CD4-positive, CD25-positive, alpha-beta regulatory T cell (primary cell): ENCODE results near the gene GRPEL1. TPM values are rescaled to one million over a fixed set of nuclear protein-coding genes. Genes with fewer than 3 reads are reported as not detected.

Source experiments
- ATAC-seq, 2 donors: fragments of 150-1000 bp; cut with Tn5 transposase; one replicate each; pipeline ENCODE4 v1.10.0; 2021; ENCODE audit warnings: low read depth in 2 of 2, moderate number of reproducible peaks in 2 of 2, moderate library complexity in 1 of 2
- DNase-seq, 3 donors: peaks; one replicate each; pipeline versions ENCODE4 v3.0.0 to v3.0.0-alpha.2; 2012 to 2022; ENCODE audit warnings: mixed read lengths in 1 of 3
- H3K27ac ChIP-seq: one replicate; pipeline ENCODE4 v1.7.0; 2013; ENCODE audit warnings: mild to moderate bottlenecking, low read length; ENCODE audit not compliant: insufficient read depth, poor library complexity, severe bottlenecking
- H3K27me3 ChIP-seq: one replicate; pipeline ENCODE4 v1.7.0; 2013; ENCODE audit warnings: low read length; ENCODE audit not compliant: control insufficient read depth, insufficient read depth
- H3K36me3 ChIP-seq: one replicate; pipeline ENCODE4 v1.7.0; 2013; ENCODE audit warnings: mild to moderate bottlenecking, low read length, moderate library complexity; ENCODE audit not compliant: control insufficient read depth, insufficient read depth
- H3K4me1 ChIP-seq: 2 replicates; pipeline ENCODE4 v1.7.0; 2013; ENCODE audit warnings: mild to moderate bottlenecking, low read length; ENCODE audit not compliant: insufficient read depth, control insufficient read depth, poor library complexity, severe bottlenecking
- H3K4me3 ChIP-seq: one replicate; pipeline ENCODE4 v1.7.0; 2013; ENCODE audit warnings: low read depth, mild to moderate bottlenecking, low read length, moderate library complexity
- H3K9me3 ChIP-seq, 2 experiments: 1 replicate in 1 of 2; 2 replicates in 1 of 2; pipeline ENCODE4 v1.7.0; 2013; ENCODE audit warnings: low read length in 2 of 2, mild to moderate bottlenecking in 1 of 2, moderate library complexity in 1 of 2; ENCODE audit not compliant: control insufficient read depth in 2 of 2
- H3K27ac Mint-ChIP-seq, 3 donors: one replicate each; pipeline ENCODE4 v1.8.0; 2020 to 2022; ENCODE audit warnings: mild to moderate bottlenecking in 3 of 3, mixed read lengths in 3 of 3, moderate library complexity in 2 of 3
- H3K27me3 Mint-ChIP-seq: one replicate; pipeline ENCODE4 v1.8.0; 2022; ENCODE audit warnings: mild to moderate bottlenecking, mixed read lengths
- H3K36me3 Mint-ChIP-seq: one replicate; pipeline ENCODE4 v1.8.0; 2020; ENCODE audit warnings: mixed read lengths
- H3K4me1 Mint-ChIP-seq, 4 donors: one replicate each; pipeline ENCODE4 v1.8.0; 2020 to 2022; ENCODE audit warnings: mixed read lengths in 4 of 4, mild to moderate bottlenecking in 1 of 4
- H3K4me3 Mint-ChIP-seq, 4 donors: one replicate each; pipeline ENCODE4 v1.8.0; 2020 to 2022; ENCODE audit warnings: mild to moderate bottlenecking in 4 of 4, mixed read lengths in 4 of 4, moderate library complexity in 3 of 4
- H3K9me3 Mint-ChIP-seq, 7 donors: one replicate each; pipeline ENCODE4 v1.8.0; 2020 to 2022; ENCODE audit warnings: mixed read lengths in 7 of 7, mild to moderate bottlenecking in 3 of 7, moderate library complexity in 2 of 7
- polyA plus RNA-seq, 4 donors: library from polyadenylated mRNA; unstranded; fragments of 300-500 nt; fragmentation: Illumina TruSeq; gene quantifications; one replicate each; pipeline ENCODE4 v1.2.3, GENCODE V29; 2021
- total RNA-seq: library from RNA; stranded (reverse); gene quantifications from one replicate; pipeline ENCODE4 v1.2.3, GENCODE V29; 2022

The GRPEL1 gene
- total and polyA plus RNA-seq, 5 donors from 2014 or later: 43.6 to 62.4 (median 50.5) TPM

GRCh38 chr4:7076696-7077082 lies 8.8 kb upstream of the GRPEL1 start:
- Mint-ChIP-seq H3K27ac (no peak overlapping the region), H3K36me3 (no peaks in the 10 kb centered on the region), H3K4me1 (no peaks in the 10 kb centered on the region), H3K9me3 (peaks cover 0 to 3% (median 0%) of the 10 kb centered on the region in 7 donors), H3K4me3 (no peak overlapping the region), H3K27me3 (peaks cover 26% of the 10 kb centered on the region)
- H3K9me3 ChIP-seq: no peaks in the 10 kb centered on the region
- no peak overlapping the region for H3K27ac ChIP-seq
- H3K36me3 ChIP-seq: no peaks in the 10 kb centered on the region
- no peak overlapping the region for H3K4me3 ChIP-seq
- no peak for ATAC-seq
- H3K4me1 ChIP-seq: no peaks in the 10 kb centered on the region
- DNase-seq: no peak
- H3K27me3 ChIP-seq: no peaks in the 10 kb centered on the region

DNA sequence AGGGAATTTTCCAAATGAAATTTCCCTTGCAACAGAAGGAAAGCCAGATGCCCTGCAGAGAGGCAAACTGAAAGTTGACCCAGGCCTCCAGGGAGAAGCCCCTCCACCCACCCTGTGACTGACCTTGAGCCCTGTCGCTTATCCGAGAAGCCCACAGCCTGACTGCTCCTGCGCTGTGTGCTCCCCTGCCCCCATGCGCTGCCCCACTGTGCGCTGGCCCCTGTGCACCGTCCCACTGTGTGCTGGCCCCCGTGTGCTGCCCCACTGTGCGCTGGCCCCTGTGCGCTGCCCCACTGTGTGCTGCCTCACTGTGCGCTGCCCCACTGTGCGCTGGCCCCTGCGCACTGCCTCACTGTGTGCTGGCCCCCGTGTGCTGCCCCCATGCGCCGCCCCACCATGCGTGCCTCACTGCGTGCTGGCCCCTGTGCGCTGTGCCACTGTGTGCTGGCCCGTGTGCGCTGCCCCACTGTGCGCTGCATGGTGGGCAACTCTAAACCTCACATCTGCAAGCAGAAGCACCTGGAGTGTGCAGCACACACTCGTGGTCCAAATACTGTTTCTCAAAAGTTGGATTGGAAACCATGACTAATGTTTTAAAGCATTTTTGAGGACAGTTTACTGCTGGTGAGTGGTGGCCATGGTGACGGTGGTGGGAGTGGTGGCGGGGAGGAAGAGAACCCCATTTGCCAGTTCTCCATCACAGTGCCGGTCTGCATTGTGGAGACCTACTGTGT lies 8.3 kb upstream of the GRPEL1 start:
- H3K27ac ChIP-seq: no peak overlapping the region
- ATAC-seq (no peak), DNase-seq (no peak)
- H3K27me3 ChIP-seq: peaks cover 2% of the 10 kb centered on the region
- H3K9me3 ChIP-seq: no peaks in the 10 kb centered on the region
- no peak overlapping the region for H3K4me3 Mint-ChIP-seq
- peaks cover 20% of the 10 kb centered on the region for H3K27me3 Mint-ChIP-seq
- no peaks in the 10 kb centered on the region for H3K4me1 ChIP-seq
- no peaks in the 10 kb centered on the region for H3K36me3 ChIP-seq
- no peak overlapping the region for H3K4me3 ChIP-seq
- H3K9me3 Mint-ChIP-seq: peaks cover 0 to 3% (median 0%) of the 10 kb centered on the region in 7 donors
- H3K36me3 Mint-ChIP-seq: no peaks in the 10 kb centered on the region
- H3K27ac Mint-ChIP-seq: no peak overlapping the region
- H3K4me1 Mint-ChIP-seq: no peaks in the 10 kb centered on the region

DNA sequence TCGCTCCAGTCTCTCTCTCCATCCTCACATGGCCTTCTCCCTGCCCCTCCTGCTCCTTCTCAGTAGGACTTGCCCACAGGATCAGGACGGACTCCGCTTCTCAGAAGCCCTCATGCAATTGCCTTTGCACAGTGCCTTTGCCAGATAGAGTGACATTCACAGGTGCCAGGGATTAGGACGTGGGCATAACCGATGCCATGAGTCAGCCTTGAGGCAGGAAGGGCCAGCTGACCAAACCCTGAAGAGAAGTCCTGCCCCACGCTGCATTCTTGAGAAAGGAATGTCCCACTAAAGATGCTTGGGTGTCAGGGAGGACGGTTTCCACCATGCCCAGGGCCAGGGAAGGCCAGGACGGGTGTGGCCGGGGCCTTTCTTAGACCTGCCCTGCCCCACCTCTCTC lies 6.6 kb upstream of the GRPEL1 start:
- ATAC-seq (no peak), DNase-seq (no peak)
- Histone ChIP-seq H3K36me3 (no peaks in the 10 kb centered on the region), H3K27ac (no peak overlapping the region), H3K27me3 (peaks cover 2% of the 10 kb centered on the region), H3K4me3 (no peak overlapping the region), H3K9me3 (no peaks in the 10 kb centered on the region), H3K4me1 (peaks cover 5% of the 10 kb centered on the region)
- Mint-ChIP-seq H3K27me3 (peaks cover 14% of the 10 kb centered on the region), H3K4me1 (peaks cover 4 to 10% (median 7%) of the 10 kb centered on the region in 4 donors), H3K4me3 (no peak overlapping the region), H3K9me3 (peaks cover 0 to 3% (median 0%) of the 10 kb centered on the region in 7 donors), H3K36me3 (no peaks in the 10 kb centered on the region), H3K27ac (no peak overlapping the region)

DNA sequence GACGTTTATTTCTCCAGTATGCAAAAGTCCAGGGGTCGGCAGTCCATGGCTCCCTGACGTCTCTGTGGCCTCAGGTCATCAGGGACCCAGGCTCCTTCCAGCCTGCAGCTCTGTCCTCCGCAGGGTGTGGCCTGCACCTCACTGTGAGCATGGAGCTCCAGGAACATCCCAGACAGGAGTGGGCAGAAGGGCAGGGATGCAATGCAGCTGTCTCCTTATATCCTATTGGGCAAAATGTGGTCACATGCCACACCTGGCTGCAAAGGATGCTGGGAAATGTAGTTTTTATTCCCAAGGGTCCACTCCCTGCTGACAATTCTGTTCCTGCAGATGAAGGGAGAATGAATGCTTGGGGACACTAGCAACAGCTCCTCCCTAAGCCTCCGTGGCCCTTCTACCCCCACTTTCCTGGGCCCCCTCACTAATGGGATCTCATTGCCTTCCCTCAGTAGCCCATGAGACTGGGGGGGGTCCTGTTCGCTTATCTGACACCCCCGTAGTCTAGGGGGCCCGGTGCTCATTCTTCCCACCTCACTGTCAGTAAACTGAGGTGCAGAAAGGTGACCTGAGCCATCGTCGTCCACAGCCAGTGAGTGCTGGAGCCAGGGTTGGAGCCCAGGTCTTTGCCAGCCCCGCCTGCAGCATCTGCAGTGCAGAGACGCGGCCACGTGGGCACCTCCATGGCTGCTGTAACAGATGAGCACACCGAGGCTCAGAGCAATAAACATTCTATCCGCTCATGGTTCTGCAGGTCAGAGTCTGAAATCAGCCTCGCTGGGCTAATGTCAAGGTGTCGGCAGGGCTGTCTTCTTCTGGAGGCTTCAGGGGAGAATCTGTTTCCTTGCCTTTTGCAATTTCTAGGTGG lies 5.9 kb upstream of the GRPEL1 start:
- H3K4me1 ChIP-seq: peaks cover 10% of the 10 kb centered on the region
- H3K27ac ChIP-seq: no peak overlapping the region
- Mint-ChIP-seq H3K36me3 (no peaks in the 10 kb centered on the region), H3K4me1 (peaks cover 4 to 16% (median 8%) of the 10 kb centered on the region in 4 donors), H3K27ac (no peak overlapping the region), H3K4me3 (no peak overlapping the region), H3K9me3 (peaks cover 0 to 3% (median 0%) of the 10 kb centered on the region in 7 donors), H3K27me3 (peaks cover 12% of the 10 kb centered on the region)
- H3K9me3 ChIP-seq: no peaks in the 10 kb centered on the region
- H3K4me3 ChIP-seq: no peak overlapping the region
- H3K27me3 ChIP-seq: peaks cover 2% of the 10 kb centered on the region
- ATAC-seq (no peak), DNase-seq (peak in 1 of 3 donors; percentile 43)
- no peaks in the 10 kb centered on the region for H3K36me3 ChIP-seq

GRCh38 chr4:7073059-7073458 lies 5.2 kb upstream of the GRPEL1 start:
- H3K9me3 Mint-ChIP-seq: peaks cover 0 to 3% (median 0%) of the 10 kb centered on the region in 7 donors
- H3K27ac Mint-ChIP-seq: no peak overlapping the region
- Histone ChIP-seq H3K36me3 (no peaks in the 10 kb centered on the region), H3K27ac (no peak overlapping the region), H3K4me3 (no peak overlapping the region), H3K4me1 (peaks cover 14% of the 10 kb centered on the region), H3K27me3 (peaks cover 2% of the 10 kb centered on the region), H3K9me3 (no peaks in the 10 kb centered on the region)
- H3K4me1 Mint-ChIP-seq: peaks cover 6 to 23% (median 13%) of the 10 kb centered on the region in 4 donors
- DNase-seq (no peak), ATAC-seq (no peak)
- no peaks in the 10 kb centered on the region for H3K36me3 Mint-ChIP-seq
- peaks cover 12% of the 10 kb centered on the region for H3K27me3 Mint-ChIP-seq
- H3K4me3 Mint-ChIP-seq: no peak overlapping the region

GRCh38 chr4:7070729-7071511 lies 3.1 kb upstream of the GRPEL1 start:
- Histone ChIP-seq H3K4me1 (peaks cover 29% of the 10 kb centered on the region), H3K9me3 (no peaks in the 10 kb centered on the region), H3K4me3 (peak overlapping the region; percentile 37), H3K27ac (no peak overlapping the region), H3K27me3 (peaks cover 2% of the 10 kb centered on the region), H3K36me3 (no peaks in the 10 kb centered on the region)
- peak overlapping the region; percentile 5 to 56 (median 27) for H3K27ac Mint-ChIP-seq
- ATAC-seq (peak; percentile 24 to 32), DNase-seq (peak; percentile 77 to 88 (median 86))
- H3K36me3 Mint-ChIP-seq: no peaks in the 10 kb centered on the region
- H3K4me1 Mint-ChIP-seq: peaks cover 10 to 41% (median 26%) of the 10 kb centered on the region in 4 donors
- H3K4me3 Mint-ChIP-seq: peak overlapping the region; percentile 58 to 76 (median 73)
- peaks cover 0 to 1% (median 0%) of the 10 kb centered on the region in 7 donors for H3K9me3 Mint-ChIP-seq
- H3K27me3 Mint-ChIP-seq: peaks cover 6% of the 10 kb centered on the region

- Histone ChIP-seq H3K4me3 (peak overlapping the region; percentile 87), H3K27me3 (peaks cover 2% of the 10 kb centered on the region), H3K36me3 (peaks cover 10% of the 10 kb centered on the region), H3K9me3 (no peaks in the 10 kb centered on the region), H3K4me1 (peaks cover 37% of the 10 kb centered on the region), H3K27ac (peak overlapping the region; percentile 80)
- ATAC-seq (no peak), DNase-seq (no peak)
- Mint-ChIP-seq H3K27ac (peak overlapping the region; percentile 95 to 97 (median 96)), H3K9me3 (no peaks in the 10 kb centered on the region), H3K4me3 (peak overlapping the region; percentile 94 to 97 (median 96)), H3K4me1 (peaks cover 10 to 57% (median 37%) of the 10 kb centered on the region in 4 donors), H3K36me3 (no peaks in the 10 kb centered on the region), H3K27me3 (peaks cover 6% of the 10 kb centered on the region)
Observed at GRCh38 chr4:7068883-7069282, 1.0 kb upstream of the GRPEL1 start.
